Effector CD8-positive, alpha-beta T cell (primary cell): ENCODE measurements around the gene KIF26B.

Source experiments
- DNase-seq: peaks from one replicate; lab custom pipeline; 2025; lab: John Stamatoyannopoulos, UW

The KIF26B gene

GRCh38 chr1:245172026-245172425 lies 17.2 kb downstream of the KIF26B start:
- DNase-seq: no peak

GRCh38 chr1:245172829-245173228 lies 18.0 kb downstream of the KIF26B start:
- DNase-seq: no peak

GRCh38 chr1:245173446-245174211 lies 18.8 kb downstream of the KIF26B start:
- no peak for DNase-seq

DNA sequence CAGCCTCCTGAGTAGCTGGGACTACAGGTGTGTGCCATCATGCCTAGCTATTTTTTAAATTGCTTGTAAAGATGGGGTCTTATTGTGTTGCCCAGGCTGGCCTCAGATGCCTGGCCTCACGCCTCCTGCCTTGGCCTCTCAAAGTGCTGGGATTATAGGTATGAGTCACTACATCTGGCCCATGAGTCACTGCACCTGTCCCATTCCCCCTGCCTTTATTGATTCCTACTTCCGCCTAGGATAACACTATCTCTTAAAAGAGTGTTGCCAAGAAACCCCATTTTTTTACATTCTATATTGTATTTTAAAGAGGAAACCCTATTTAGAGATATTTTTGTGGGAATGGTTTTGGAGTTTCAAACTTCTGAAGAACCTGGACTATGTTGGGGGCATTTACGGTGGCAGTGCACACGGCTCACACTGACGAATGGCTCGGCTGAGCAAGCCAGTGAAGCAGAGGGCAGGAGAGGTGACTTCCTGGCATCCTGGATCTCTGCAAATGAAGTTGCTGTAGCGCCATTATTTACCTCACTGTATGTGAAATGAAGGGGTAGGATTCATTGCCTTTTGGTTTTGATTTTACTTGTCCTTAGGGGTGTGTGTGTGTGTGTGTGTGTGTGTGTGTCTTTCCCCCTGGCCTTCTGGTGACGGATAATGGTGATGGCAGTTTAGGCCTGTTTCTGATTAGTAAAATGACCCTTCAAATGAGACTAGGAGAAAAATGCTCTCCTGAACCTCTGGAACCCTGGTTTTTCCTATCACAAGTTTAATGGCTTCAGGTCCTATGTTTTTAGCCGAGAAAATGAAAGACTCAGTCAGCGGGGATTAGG lies 22.5 kb downstream of the KIF26B start:
- no peak for DNase-seq

DNA sequence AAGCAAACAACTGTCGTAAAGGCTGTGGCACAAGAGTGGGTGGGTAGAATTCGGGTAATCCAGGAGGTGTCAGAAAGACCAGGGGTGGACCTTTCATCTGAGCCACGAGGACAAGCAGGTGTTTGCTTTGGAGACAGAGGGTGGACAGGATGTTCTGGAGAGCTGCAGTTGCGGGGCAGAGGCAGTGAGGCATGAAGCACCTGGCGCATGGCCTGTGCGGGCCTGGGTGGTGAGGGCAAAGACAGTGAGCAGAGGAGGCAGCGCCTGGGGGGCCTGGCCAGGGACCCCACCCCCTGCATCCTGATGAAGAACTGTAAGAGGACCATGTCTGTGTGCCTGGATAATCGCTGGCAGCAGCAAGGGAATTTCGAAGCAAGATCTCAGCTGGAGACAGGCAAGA lies 24.9 kb downstream of the KIF26B start:
- no peak for DNase-seq

- no peak for DNase-seq
Observed at GRCh38 chr1:245180496-245181157, 25.8 kb downstream of the KIF26B start.

DNA sequence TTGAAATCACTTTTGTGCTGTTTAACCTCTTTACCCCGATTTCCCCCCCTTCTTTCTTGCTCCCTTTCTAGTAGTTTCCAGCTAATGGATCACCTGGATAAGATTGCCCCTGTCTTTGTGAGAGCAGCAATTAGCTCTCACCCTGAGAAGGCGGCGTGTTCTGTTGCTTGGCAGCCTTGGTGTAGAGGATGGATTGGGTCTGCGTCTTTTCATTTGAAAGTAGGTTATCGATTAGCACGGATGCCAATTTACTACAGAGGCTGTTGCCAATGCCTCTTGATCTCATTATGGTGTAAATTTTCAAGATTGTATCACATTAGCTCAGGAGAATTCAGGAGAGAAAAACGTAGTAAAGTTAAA lies 26.4 kb downstream of the KIF26B start:
- DNase-seq: no peak

GRCh38 chr1:245182028-245182427 lies 27.2 kb downstream of the KIF26B start:
- no peak for DNase-seq

GRCh38 chr1:245183429-245183828 lies 28.6 kb downstream of the KIF26B start:
- DNase-seq: no peak

- DNase-seq: no peak
Observed at GRCh38 chr1:245184779-245185178, 30.0 kb downstream of the KIF26B start.

DNA sequence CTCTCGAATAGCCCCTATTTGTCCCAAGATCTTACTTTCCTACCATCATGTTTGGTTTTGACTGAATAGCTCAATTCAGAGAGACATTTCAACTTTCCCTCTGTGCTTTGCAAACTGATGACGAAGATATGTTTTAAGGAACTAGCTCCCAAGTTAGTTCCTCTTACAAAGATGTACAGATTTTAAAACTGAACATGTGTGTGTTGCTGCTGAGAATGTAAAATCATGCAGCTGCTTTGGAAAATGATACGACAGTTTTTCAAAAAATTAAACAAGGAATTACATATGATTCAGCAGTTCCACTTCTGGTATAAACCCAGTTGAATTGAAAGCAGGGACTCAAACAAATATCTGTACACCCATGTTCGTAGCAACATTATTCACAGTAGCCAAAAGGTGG lies 33.6 kb downstream of the KIF26B start:
- no peak for DNase-seq

DNA sequence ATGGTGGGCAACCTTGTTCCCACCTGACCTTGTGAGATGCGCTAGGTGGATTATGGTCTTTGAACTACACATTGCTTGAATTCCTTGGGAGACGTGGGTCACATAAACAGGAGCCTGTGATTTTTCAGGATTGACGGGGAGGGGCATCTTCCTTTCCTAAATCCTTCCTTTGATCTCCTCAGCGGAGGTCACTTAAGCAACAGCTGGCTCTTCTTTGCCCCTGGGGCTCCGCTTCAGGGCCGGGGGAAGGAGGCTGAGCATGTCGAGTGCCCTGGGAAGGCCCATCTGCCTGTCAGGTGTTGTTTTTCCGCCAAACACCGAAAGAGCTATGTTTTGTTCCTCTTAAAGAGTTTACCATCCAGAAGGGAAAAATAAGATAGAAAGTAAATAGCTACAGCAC lies 40.6 kb downstream of the KIF26B start:
- no peak for DNase-seq

GRCh38 chr1:245197121-245197520 lies 42.3 kb downstream of the KIF26B start:
- DNase-seq: no peak

DNA sequence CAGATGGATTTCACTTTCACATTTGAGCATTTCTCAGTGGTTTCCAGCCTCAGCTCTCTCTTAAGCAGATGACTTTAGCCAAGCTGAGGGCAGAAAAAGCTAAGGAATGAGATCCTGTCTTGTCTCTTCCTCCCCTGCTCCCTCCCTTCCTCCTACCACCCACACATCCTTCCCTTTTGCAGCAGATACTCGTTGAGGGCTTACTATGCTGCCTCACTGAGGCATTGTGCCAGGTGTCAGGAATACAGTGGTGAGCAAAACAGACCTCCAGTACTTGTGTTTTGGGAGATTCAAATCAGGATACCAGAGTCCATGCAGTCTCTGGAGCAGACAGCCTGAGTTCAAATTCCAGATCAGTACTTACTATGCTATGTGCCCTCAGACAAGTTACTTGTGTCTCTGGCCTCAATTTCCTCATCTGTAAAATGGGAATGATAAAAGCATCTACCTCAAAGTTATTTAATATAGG lies 43.2 kb downstream of the KIF26B start:
- no peak for DNase-seq

- DNase-seq: no peak
Observed at GRCh38 chr1:245198748-245199516, 44.1 kb downstream of the KIF26B start.

DNA sequence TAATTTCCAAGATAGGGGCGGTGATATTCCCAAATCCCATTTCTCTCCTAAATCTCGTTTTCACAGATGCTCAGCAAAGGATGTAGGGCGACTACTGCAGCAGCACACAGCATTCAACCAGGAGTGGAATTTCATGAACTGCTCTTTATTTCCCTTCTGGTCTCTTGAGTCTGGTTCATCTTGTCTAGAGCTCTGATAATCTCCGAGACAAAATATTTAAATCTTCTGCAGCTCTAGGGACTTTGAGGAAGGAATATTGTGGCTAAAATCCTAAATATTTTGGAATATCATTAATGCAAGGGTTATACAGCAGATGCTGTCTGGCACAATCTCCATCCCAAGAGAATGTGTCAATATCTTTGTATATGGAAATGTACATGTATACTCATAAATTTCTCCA lies 45.4 kb downstream of the KIF26B start:
- DNase-seq: no peak

GRCh38 chr1:245201201-245201600 lies 46.4 kb downstream of the KIF26B start:
- DNase-seq: no peak

DNA sequence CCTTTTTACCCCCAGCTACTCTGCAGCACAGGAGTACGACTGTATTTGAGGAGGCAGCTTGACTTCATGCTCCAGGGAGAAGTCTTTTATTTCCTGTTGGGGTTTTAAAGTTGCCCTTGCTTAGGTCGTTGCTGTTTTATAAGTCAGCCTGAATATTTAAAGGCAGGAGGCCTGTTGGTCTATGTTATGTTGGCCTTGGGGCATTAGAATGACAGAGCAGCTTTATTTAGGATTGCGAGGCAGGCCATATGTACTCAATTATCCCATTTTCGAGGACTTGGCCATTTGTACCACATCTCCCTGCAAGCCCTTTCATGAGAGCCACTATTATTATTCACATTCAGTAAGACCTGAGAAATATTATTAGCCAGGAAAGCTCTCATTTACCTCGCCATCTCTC lies 47.0 kb downstream of the KIF26B start:
- DNase-seq: no peak

DNA sequence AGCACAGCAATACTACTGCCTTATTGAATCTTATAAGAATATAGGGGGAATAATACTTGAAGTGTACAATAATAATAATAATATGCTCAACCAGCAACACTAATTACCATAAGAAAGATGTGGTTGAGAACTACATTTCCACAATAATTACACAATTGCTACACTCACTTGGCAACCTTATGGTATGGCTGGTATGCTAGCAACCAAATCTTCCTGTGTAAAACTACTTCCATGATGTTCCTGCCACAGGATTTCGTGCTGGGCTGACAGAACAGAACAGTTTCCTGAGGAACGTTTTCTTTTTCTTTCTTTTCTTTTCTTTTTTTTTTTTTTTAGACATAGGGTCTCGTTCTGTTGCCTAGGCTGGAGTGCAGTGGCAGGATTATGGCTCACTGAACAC lies 50.6 kb downstream of the KIF26B start:
- no peak for DNase-seq

- no peak for DNase-seq
Observed at GRCh38 chr1:245205864-245206263, 51.1 kb downstream of the KIF26B start.

- DNase-seq: no peak
Observed at GRCh38 chr1:245207056-245207638, 52.4 kb downstream of the KIF26B start.

GRCh38 chr1:245207801-245208200 lies 53.0 kb downstream of the KIF26B start:
- DNase-seq: no peak
